Sigmoid colon (tissue), 7 donors: ENCODE data around the gene EPG5. TPM values are rescaled to one million over a fixed set of nuclear protein-coding genes. Genes with fewer than 3 reads are reported as not detected.

Experiments
- DNase-seq: peaks from one replicate; pipeline ENCODE4 v3.0.0-alpha.2; 2019
- H3K27ac ChIP-seq, 4 donors: fragments of 200-600 bp; sonication (generic); one replicate each; pipeline ENCODE4 v1.5.1; 2016 to 2019; ENCODE audit warnings: mild to moderate bottlenecking in 1 of 4
- H3K27me3 ChIP-seq, 3 donors: fragments of 200-600 bp; sonication (generic); one replicate each; pipeline ENCODE4 v1.5.1; 2019; ENCODE audit warnings: mild to moderate bottlenecking in 1 of 3
- H3K36me3 ChIP-seq, 4 donors: fragments of 200-600 bp; sonication (generic); one replicate each; pipeline ENCODE4 v1.5.1; 2016 to 2019
- H3K4me1 ChIP-seq, 4 donors: fragments of 200-600 bp; sonication (generic); one replicate each; pipeline ENCODE4 v1.5.1; 2017 to 2019
- H3K4me3 ChIP-seq, 4 donors: fragments of 200-600 bp; sonication (generic); one replicate each; pipeline ENCODE4 v1.5.1; 2017 to 2019; ENCODE audit warnings: mild to moderate bottlenecking in 2 of 4, moderate library complexity in 1 of 4
- H3K9me3 ChIP-seq, 4 donors: fragments of 200-600 bp in 3 of 4; sonication (generic) in 3 of 4; one replicate each; pipeline versions ENCODE4 v1.5.1 to v1.6.1; 2013 to 2019
- EP300 ChIP-seq, 4 donors: sonication (generic); formaldehyde crosslinking; IDR thresholded peaks; one replicate each; pipeline ENCODE4 v1.6.1; 2017; ENCODE audit warnings: antibody characterized with exemption in 4 of 4
- POLR2A ChIP-seq, 2 donors: fragments of 450-650 bp; IDR thresholded peaks; one replicate each; pipeline ENCODE4 v1.6.1; 2016; ENCODE audit warnings: antibody characterized with exemption in 2 of 2, mild to moderate bottlenecking in 2 of 2, moderate library complexity in 2 of 2
- POLR2AphosphoS5 ChIP-seq, 4 donors: sonication (generic); formaldehyde crosslinking; IDR thresholded peaks; one replicate each; pipeline ENCODE4 v1.6.1; 2017; ENCODE audit warnings: antibody characterized with exemption in 4 of 4
- WGBS, 2 donors: extraction: QIAGEN DNeasy Blood & Tissue Kit; methylation state at CpG; one replicate each; pipeline ENCODE4 v1.1.7; 2013; 5-methylcytosine and 5-hydroxymethylcytosine counted together
- intact Hi-C: fragments of 100-400 bp; cut with DNase I; formaldehyde crosslinking; loops from one replicate; pipeline ENCODE4 v1.15.1; 2023
- polyA plus RNA-seq, 3 donors: library from polyadenylated mRNA; stranded (reverse); fragments of 200-250 nt; gene quantifications; one replicate each; pipeline ENCODE4 v1.2.3, GENCODE V29; 2013
- total RNA-seq, 4 donors: library from RNA; depleted of rRNA; stranded (reverse); fragments of >200 nt; gene quantifications; one replicate each; pipeline ENCODE4 v1.1.0, GENCODE V29; 2016
- TF ChIP-seq, protein P1 (sequence below), 4 experiments: fragments of 450-650 bp in 3 of 4; fragments of 200-600 bp in 1 of 4; IDR thresholded peaks; one replicate each; pipeline ENCODE4 v1.5.1; 2016 to 2019; ENCODE audit warnings: antibody characterized with exemption in 4 of 4, mild to moderate bottlenecking in 3 of 4, moderate library complexity in 2 of 4
- donor health status: healthy with polysubstance abuse.
- donor health status: Bipolar disorder and iron deficiency.
- donor health status: healthy.

EPG5 gene
- total and polyA plus RNA-seq, 7 donors: 3.7 to 29.1 (median 17.1) TPM

DNA sequence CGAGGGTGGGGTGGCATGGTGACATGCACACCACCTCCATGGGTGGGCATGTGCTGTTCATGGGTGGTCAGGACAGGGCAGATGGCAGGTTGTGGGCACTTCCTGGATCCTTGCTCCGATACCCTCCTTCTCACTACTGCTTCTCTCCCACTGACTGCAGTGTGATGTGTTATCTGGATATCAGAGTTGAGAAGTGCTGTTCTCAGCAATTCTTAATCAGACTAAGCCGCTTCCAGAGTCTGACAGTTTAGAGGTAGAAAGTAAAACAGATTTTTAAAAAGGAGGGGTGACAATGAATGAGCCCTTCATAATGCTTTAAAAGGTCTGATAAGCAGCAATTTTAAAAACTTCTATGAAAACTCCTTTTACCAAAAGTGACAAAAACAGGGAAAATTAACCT is 107.8 kb downstream of the EPG5 start:
- DNase-seq: no peak
- Histone ChIP-seq H3K4me3 (no peak overlapping the region), H3K27me3 (no peaks in the 10 kb centered on the region), H3K9me3 (no peaks in the 10 kb centered on the region), H3K36me3 (peaks cover 20 to 89% (median 39%) of the 10 kb centered on the region in 4 donors), H3K27ac (no peak overlapping the region), H3K4me1 (no peaks in the 10 kb centered on the region)
- WGBS, 2 donors: 97 to 98% methylated on average over 3 of the region's 3 CpGs
- intact Hi-C loops: no loop called here
- TF ChIP-seq EP300 (IDR thresholded peaks at IDR 0.05) (no peak), POLR2AphosphoS5 (IDR thresholded peaks at IDR 0.05) (no peak), POLR2A (IDR thresholded peaks at IDR 0.05) (no peak)
- TF ChIP-seq, protein P1, sequence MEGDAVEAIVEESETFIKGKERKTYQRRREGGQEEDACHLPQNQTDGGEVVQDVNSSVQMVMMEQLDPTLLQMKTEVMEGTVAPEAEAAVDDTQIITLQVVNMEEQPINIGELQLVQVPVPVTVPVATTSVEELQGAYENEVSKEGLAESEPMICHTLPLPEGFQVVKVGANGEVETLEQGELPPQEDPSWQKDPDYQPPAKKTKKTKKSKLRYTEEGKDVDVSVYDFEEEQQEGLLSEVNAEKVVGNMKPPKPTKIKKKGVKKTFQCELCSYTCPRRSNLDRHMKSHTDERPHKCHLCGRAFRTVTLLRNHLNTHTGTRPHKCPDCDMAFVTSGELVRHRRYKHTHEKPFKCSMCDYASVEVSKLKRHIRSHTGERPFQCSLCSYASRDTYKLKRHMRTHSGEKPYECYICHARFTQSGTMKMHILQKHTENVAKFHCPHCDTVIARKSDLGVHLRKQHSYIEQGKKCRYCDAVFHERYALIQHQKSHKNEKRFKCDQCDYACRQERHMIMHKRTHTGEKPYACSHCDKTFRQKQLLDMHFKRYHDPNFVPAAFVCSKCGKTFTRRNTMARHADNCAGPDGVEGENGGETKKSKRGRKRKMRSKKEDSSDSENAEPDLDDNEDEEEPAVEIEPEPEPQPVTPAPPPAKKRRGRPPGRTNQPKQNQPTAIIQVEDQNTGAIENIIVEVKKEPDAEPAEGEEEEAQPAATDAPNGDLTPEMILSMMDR (IDR thresholded peaks at IDR 0.05): no peak

DNA sequence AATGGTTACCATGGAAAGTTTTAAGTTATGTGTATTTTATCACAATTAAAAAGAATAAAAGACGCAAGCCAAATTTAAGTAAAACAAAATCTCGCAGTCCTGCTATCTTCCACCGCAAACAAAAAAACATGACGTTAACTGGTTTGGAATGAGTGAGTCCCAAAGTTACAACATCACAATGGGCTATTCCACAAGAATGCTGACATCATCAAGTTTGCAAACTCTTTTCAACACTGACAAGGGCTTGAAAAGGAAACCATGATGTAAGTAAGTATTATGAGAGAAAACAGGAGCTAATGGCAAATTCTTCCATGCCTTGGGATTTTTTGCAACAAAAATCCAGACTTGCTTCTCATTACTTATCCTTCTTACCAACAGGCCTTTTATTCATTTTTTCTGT is 110.6 kb downstream of the EPG5 start:
- H3K4me1 ChIP-seq: no peaks in the 10 kb centered on the region
- H3K27me3 ChIP-seq: no peaks in the 10 kb centered on the region
- DNase-seq: no peak
- H3K9me3 ChIP-seq: no peaks in the 10 kb centered on the region
- 91 to 95% methylated on average over 4 of the region's 4 CpGs for WGBS, 2 donors
- no peak overlapping the region for H3K4me3 ChIP-seq
- intact Hi-C loops: no loop called here
- TF ChIP-seq POLR2AphosphoS5 (IDR thresholded peaks at IDR 0.05) (no peak), EP300 (IDR thresholded peaks at IDR 0.05) (no peak), POLR2A (IDR thresholded peaks at IDR 0.05) (no peak)
- TF ChIP-seq, protein P1 (IDR thresholded peaks at IDR 0.05): no peak
- no peak overlapping the region for H3K27ac ChIP-seq
- H3K36me3 ChIP-seq: peaks cover 17 to 85% (median 40%) of the 10 kb centered on the region in 4 donors

DNA sequence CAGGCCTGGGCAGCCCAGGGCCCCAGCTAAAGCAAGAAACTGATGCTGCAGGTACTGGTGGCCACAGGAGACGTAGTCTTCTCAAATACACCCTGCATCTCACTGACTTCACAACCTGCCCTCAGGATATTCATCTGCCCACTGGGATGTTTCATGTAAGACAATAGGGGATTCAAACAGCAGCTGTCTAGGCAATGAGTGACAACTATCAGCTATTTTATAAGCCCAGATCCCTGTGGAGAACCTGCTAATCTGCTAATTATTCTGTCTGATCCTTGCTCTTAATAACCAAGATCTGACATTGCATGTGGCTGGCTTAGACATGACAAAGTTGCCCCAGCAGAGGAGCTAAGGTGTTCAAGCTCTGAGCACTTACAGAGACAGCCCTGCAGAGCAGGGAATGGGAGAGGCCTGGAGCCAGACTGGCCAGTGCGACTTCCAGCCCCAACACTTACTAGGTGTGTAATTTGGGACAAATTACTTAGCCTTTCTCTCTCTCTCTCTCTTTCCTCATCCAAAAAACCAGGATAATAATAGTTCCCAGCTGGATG is 113.0 kb downstream of the EPG5 start:
- Histone ChIP-seq H3K4me1 (no peaks in the 10 kb centered on the region), H3K27me3 (no peaks in the 10 kb centered on the region), H3K4me3 (no peak overlapping the region), H3K36me3 (peaks cover 17 to 84% (median 39%) of the 10 kb centered on the region in 4 donors), H3K9me3 (no peaks in the 10 kb centered on the region), H3K27ac (no peak overlapping the region)
- intact Hi-C loops: no loop called here
- DNase-seq: no peak
- 95 to 98% methylated on average over 2 of the region's 2 CpGs for WGBS, 2 donors
- no peak for TF ChIP-seq POLR2A (IDR thresholded peaks at IDR 0.05)
- TF ChIP-seq EP300 (IDR thresholded peaks at IDR 0.05): no peak
- TF ChIP-seq, protein P1 (IDR thresholded peaks at IDR 0.05): no peak
- no peak for TF ChIP-seq POLR2AphosphoS5 (IDR thresholded peaks at IDR 0.05)

DNA sequence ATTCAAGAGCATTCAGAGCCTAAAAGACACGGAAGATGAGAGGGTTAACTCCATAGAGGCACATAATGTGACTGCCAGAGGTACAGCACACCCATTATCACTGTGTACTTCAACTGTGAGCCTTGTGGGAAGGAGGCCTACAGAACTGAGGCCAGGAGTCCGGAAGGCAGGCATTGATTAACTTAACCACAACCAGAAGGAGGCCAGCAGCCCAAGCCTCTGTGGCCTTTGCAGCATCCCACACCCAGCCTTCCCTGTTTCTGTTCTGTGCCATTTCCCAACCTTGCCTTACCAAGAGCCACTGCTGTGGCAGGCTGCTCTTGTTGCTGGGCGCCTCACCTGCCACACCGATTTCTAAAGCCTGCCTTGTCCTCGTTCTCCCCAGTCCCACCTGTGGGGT is 114.5 kb downstream of the EPG5 start:
- H3K9me3 ChIP-seq: no peaks in the 10 kb centered on the region
- H3K27me3 ChIP-seq: no peaks in the 10 kb centered on the region
- no peaks in the 10 kb centered on the region for H3K4me1 ChIP-seq
- H3K27ac ChIP-seq: no peak overlapping the region
- intact Hi-C loops: no loop called here
- H3K36me3 ChIP-seq: peaks cover 7 to 71% (median 26%) of the 10 kb centered on the region in 4 donors
- TF ChIP-seq, protein P1 (IDR thresholded peaks at IDR 0.05): no peak
- TF ChIP-seq POLR2A (IDR thresholded peaks at IDR 0.05) (no peak), POLR2AphosphoS5 (IDR thresholded peaks at IDR 0.05) (no peak), EP300 (IDR thresholded peaks at IDR 0.05) (no peak)
- WGBS, 2 donors: 84 to 92% methylated on average over 5 of the region's 5 CpGs
- DNase-seq: no peak
- no peak overlapping the region for H3K4me3 ChIP-seq
